NCI-H2029 treated with DMSO at 0.1 percent for 48 hours (cell line): Measurements from ENCODE around the gene MLPH.

Source experiments
- DNase-seq: peaks from one replicate; lab custom pipeline; 2025; lab: John Stamatoyannopoulos, UW

MLPH gene

DNA sequence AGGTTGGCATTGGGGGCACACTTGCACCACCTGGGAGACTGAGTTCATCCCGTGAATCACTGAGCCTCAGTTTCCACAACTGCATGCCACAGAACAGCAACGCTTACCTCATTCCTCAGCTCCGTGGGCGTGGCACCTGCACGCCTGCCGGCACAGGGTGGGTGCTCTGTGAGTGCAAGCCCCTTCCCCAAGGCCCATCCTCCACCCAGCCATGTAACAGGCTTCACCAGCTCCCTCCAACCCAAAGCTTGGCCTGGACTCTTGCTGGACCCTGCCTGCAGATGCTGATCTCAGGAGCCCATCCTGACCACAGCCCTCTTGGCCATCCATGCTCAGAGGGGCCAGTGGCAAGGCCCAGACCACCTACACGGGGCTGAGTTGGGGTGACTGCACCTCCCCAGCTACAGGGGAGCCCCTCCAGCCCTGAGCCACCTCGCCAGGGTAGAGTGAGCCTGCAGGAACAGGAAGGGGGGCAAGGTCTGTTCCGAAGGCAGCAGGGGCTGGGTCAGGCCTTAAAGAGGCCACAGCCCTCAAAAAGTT lies 81.1 kb downstream of the MLPH start:
- no peak for DNase-seq

DNA sequence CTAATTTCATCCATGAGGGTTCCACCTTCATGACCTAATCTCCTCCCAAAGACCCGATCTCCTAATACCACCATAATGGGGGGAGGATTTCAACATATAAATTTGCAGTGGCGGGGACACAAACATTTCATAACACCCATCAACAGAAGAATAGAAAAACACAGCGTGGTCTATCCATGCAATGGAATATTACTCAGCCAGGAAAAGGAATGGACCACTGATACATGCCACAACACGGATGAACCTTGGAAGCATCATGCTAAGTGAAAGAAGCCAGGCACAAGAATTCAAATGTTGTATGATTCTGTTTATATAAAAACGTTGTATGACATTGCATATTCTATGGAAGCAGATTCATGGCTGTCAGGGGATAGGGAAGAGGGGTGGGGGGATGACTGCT lies 82.0 kb downstream of the MLPH start:
- no peak for DNase-seq

DNA sequence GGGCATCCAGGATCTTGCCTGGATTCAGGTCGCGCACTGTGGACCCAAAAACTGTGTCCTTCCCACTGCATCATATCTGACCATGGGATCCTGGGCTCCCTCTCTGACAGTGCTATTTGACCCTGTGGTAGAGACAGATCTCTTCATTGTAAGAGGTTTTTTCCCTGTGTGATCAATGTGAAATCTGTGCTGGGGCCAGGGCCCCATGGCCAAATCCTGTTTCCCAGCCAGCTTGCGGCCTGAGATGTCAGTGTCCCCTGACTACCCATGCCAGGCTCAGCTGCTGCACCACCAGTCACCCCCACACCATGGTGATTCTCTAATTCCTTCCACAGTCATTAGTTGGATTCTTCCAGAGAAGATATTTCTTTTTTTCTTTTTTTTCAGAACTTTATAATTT lies 82.8 kb downstream of the MLPH start:
- DNase-seq, result no peak

DNA sequence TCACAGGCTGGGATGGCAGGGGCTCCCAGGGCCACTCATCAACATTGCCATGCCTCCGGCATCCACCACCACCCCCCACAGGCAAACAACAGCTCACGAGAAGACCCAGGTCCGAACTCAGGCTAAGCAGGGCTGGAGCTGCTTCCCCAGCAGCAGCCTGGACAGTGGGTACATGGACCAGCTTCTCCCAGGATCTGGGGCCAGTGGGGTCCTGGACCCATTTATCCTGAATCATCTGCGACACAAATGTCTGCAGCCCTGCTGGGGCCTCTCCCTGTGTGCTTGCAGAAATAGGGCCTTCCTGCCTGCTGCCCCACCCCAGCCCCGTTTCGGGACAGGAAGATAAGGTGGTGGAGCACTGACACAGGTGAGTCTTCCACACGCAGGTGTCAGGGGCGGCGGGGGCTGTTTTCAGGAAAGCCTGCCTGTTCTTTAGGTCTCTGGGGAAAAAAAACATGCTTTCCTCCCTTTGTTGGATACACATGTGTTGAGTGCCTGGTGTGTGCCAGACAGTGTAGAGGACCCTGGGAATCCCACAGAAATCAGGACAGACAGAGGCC lies 83.8 kb downstream of the MLPH start:
- no peak for DNase-seq

DNA sequence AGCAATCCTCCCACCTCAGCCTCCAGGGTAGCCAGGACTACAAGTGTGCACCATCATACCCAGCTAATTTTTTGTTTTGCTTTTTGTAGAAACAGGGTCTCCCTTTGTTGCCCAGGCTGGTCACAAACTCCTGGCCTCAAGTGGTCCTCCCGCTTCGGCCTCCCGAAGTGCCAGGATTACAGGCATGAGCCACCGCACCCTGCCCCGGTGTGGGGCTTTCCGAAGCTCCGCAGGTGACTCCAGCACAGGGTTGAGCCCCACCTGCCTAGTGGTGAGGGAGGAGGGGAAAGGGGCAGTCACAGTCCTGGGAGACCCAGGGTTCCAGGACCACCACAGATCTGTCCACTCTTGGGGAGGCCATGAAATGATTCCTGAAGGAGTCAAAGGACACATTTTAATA lies 84.5 kb downstream of the MLPH start:
- no peak for DNase-seq

DNA sequence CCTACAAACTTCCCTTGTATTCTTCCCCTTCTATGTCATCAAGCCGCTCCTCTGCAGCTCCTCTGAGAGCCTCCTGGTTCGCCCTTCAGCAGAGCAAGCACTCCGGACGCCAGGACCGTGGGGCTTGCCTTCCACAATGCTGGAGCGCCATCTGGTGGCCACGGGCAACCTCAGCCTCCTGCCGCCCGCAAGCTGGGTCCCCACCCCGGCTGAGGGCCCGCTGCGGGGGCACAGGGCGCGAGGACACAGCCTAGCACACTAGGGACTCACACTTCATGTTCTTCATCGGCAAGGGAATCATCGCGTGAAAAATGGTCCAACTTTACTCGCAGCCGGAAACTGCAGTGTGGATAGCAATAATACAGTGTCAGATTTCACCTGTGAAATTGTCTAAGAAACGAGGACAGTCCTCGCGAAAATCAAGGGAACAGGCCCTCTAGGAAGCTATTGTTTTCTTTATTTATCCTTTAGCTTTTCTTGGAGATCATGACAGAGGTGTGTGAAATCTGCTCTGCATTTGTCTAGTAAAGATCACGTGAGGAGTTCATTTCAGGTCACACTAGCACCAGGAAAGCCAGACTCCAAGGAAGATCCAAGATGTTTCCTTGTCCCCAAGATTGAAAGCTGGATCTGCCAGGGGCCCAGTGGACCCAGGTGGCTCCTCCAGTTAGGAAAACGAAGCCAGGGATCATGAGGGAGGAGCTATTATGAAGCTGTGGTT lies 85.1 kb downstream of the MLPH start:
- peak; percentile 28 for DNase-seq

DNA sequence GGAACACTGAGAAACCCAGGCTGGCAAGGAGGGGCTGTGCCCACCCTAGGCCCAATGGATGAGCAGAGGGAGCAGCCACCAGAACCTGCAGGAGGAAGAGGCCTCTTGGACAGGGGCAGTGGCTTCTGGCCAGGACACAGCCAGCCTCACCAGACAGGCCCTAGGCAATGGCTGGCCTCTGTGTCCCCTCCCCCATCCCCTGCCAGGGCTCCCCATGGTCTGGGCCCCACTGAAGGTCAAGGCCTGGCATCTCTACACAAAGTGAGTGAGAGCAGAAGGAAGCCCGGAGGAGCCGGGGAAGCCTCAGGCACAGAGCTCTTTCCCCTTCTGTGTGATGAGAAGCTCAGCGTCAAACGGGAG lies 85.7 kb downstream of the MLPH start:
- no peak for DNase-seq

DNA sequence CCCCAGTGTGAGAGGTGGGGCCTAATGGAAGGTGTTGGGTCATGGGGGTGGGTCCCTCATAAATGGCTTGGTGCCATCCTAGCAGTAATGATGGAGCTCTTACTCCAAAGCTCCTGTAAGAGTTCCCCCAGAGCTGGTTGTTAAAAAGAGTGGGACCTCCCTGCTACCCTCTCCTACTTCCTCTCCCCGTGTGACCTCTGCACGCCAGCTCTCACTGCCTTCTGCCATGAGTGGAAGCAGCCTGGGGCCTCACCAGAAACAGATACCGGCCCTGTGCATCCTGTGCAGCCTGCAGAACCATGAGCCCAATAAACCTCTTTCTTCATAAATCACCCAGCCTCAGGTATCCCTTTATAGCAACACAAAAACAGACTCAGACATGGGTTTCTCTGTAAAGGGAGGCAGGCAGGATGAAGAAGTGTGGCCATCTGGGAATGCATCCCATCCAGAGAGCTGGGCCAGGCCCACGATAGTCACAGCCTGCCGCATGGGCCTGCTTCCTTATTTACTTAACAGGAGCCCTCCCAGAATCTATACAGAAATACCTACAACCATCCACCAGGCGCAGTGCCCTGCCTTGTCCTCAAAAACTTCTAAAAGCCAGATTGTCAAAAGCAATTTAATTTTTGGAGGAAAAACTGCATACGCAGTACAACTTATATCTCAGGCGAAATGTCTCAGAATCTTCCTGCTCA lies 86.8 kb downstream of the MLPH start:
- no peak for DNase-seq

DNA sequence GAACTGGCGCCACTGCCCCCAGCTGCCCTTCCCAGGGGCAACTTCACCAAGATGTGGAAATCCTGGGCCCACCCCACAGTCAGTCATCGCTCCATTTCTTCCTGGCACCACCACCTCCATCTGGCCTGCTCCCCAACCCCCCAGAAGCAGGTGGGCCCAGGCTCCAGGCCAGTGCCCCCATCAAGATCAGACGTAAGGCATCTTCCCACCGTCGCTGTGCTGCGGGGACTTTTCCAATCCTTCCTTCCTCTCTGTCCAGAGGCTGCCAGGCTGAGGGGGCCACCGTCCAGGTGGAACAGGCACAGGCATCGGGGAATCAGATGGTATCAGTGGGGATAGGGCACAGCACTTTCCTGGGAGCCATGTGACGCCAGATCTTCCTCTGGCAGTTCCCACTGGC lies 87.4 kb downstream of the MLPH start:
- DNase-seq, result no peak

DNA sequence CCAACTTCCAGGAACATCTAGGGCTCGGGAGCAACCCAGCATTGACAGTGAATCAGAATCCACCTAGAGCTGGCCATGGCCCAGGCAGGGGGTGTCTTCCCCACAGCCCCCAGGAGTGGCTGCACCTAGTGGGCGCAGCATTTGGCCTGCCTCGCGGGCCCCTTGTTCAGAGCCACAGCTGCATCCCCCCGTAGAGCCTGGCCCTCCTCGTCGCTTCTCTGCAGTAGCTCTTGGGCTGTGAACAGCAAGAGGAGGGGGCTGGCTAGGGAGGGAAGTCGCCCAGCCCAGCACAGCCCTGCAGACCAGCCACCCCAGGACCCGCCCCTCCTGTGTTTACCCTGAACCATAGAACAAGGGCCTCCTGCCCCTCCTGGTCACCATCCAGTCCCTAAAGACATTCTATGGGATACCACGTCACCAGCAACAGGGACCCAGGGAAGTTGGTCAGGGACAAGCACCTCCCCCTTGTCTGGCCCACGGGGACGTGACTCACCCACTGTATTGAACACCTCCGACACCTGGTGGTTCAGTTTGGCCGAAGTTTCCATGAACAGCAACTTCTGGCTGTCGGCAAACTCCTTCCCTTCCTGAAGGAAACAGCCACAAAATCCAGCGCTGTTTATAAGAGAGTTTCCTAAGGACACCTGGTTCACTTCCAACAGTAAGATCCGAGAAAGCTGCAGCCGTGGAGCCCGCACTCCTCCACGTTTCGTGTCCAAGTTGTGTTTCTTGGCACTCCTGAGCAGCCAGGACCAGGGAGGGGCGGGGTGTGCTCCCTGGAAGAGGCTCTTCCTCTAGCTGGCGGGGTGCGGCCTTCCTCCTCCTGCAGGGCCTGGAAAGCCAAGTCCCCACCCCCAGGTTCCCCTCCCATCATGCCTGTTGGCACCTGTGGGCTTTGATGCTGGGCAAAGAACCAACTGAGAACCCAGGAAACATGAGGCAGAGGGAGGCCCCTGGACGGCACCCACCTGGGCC lies 88.1 kb downstream of the MLPH start:
- DNase-seq, result no peak

DNA sequence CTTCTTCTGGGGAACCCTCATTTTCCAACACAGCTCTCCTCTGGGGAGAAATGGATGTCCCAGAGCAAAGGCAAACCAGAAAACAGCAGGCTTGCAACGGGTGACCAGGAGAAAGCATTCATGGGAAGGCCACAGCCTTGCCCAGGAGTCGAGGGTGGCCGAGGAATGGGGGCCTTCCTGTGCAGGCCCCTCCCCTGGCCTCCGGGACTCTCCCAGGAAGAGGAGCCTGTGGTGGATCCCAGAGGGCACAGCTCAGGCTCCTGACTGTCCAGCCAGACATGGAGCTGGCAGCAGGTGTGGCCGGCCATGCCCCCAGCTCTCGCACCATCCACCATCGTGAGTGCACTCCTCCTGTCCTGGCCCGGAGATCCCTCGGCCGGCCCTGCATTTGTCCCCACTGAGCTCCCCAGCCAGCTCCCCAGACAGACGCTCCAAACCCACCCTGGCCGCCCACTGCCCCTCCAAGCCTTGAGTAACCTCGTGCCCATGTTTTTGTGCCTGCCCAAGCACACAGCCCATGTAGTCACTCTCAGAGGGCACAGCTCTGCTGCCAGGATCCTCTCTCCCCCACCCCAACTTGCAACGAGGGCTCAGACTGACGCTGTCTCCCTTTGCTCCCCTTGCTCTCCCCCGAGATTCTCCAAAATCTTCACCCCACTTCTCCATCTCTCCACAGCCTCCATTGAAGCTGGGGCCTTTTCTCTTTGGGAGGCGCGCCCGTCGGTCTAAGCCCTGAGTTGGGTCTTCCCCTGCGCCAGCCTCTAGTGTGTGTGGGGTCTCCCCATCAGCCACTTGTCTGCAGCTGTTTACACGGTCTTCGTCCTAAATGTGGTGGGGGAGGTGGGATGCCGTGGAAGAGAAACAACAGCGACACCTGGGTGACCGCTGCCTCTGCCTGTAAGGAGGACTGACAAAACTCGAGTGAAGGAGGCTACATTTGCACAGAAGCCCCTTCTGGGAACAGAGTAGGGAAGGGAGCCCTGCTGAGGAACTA lies 89.1 kb downstream of the MLPH start:
- no peak for DNase-seq

DNA sequence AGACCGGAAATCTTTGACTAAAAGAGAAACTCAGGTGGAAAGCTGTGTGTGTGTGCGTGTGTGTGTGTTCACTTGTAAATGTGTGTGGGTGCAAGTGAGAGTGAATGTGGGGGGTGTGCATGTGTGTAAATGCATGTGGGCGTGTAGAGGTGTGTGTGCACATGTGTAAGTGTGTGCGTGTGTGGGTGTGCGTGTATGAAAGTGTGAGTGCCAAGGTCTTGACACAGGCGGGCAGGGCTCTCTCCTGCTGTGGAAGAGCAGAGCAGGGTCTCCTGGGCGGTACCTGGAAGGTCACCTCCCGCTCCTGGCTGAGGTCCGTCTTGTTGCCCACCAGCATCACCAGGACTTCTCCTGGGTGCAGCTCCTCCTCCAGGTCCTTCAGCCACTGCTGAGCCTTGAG lies 89.9 kb downstream of the MLPH start:
- DNase-seq, result no peak

DNA sequence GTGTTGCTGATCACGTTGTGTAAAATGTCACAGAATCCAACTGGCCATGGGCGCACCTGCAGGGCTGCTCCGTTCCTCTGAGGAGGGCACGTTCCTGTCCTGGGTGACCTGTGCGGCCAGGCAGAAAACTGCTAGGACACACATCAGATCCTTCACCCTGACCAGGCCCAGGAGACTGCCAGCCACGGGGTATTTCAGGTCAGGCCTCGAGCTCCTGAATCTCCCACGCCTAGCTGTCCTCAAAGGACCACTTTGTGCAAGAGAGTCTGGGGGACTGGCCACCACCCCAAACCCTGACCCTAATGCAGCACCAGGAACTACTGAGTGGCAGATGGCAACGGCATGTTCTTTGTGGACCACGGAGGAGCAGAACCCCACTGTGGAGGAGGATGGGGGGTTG lies 90.4 kb downstream of the MLPH start:
- no peak for DNase-seq

DNA sequence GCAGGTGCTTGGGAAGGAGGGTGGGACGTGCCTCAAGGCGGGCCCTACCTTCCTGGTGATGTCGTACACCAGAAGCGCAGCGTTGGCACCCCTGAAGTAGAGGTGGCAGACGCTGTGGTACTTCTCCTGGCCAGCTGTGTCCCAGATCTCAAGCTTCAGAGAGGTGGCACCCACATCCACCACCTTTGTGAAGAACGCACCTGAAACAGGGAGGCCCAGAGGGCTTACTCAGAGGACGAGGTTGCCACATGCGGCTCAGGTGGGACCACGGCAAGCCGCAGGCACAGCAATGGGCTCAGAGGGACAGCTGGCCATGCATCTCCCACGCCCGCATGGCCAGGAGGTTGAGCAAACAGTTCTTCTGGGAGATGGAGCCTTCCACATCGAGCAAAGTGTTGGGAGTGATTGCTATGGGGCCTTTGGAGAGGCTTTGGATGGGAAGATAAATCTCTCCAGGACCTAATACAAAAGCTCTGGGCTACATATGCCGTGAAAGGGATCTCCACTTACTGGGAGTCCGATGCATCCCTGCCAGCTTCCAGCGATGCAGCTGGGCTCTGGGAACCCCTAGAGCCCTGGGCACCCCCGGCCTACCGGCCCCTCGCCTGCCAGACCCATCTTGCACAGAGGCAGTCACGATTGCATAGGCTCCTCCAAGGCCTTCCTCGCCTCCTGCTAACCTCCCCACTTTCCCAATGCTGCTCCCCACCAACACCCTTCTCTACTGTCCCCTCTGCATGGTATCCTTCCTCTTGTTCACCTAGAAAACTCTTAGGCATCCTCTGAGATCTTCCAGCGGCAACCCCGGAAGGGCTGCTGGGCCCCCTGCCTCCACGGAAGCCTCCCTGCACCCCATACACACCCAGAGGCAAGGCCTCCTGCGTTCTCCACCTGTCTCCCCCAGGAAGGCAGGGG lies 91.2 kb downstream of the MLPH start:
- DNase-seq, result no peak

DNA sequence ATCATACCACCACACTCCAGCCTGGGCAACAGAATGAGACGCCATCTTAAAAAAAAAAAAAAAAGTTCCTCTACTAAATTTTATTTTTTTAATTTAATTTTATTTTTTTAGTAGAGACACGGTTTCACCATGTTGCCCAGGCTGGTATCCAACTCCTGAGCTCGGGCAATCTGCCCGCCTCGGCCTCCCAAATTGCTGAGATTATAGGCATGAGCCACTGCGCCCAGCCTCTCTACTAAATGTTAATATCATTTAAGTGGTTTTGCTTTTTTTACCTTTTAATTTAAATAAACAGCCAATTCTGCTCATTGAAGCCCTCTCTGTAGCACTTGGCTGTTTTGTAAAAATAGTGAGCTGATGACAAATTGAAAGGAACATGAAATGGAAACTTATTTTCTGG lies 94.3 kb downstream of the MLPH start:
- no peak for DNase-seq

DNA sequence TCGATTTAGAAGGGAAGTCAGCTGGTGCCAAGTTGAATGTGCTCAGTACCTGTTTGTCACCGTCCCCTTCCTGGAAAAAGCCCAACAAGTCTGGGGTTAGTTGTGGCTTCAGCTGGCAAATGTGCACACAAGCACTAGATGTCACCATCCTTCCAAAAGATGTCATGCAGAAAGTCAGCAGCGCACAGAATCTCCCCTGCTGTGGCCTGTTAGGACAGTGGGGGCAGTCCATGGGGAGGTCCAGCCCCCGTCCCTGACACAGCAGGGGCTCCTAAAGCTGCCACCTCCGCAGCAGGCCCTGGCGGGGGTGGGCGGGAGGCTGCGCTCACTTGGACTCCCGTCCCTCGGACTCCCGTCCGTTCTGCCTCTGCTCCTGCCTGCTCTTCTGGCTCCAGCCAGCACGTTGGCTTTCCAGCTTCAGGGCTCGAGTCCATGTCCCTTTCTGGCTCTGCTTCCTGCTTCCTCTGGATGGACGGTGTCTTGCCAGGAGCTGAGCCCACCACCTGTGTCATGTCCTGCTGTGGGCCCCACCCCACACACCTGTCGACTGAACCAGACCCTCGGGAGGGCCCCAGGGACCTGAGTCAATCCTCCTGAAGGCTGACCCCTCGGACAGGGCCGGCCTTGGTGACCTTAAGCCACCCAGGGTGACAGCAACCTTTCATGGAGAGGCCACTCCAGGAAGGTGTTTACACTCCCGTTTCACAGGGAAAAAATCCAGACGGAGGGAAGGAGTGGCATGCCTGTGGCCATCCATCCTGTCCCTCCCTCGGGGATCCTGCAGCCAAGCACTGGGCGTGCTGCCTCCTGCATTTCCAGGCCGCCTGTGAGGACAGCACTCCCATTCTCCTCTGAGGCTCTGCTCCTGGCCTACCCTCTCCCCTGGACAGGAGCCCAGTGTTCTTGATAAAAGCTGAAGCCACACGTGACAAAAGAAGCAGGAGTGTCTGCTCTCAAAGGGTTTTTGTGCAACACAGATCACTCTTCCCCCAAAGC lies 95.0 kb downstream of the MLPH start:
- peak; percentile 86 for DNase-seq

DNA sequence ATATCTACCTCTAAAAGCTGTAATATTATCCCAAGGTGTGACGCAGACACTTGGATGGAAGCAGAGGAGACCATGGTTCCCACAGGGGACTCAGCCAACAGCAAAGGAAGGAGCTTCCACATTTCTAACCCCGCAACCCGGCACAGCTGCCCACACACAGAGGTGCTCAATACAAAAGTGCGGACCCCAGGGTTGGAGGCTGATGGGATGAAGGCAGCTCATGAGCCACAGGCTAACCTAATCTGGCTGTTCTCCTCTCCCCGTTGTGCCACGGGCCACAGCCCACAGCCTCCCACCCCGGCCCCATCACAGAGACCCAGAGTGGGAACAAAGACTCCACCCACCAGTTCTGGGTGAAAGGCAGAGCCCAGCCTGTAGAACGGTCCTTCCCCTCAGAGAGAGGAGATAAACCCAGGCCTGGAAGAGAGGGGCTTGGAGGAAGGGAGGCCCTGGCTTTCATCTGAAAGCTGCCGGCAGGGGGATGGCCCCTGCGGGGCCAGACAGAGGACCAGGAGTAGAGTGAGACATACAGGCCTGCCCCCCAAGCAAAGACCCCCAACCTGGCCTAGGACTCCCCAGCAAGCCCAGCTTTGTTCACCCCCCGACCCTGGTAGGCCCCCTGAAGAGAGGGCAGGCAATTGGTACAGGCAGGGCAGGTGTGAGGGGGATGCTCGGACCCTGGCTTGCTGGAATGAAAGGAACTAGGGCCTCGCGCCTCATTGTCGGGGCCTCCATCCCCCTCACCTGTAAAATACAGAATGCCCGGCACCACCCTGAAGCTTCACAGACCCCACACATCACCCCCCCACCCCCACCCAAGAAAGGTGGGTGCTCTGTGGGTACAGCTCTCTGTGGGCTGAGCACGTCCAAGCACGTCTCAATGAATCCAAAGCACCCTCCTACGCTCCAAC lies 96.6 kb downstream of the MLPH start:
- no peak for DNase-seq
